Epidermal melanocyte (primary cell): Measurements from ENCODE around the gene EDN1.
"Not testable (repeated sequence)": the region's sequence is repeated elsewhere in the genome, so short reads cannot be mapped to it uniquely, and the experiment has no call there.

Experiments
- DNase-seq: peaks from one replicate; pipeline ENCODE4 v3.0.0; 2011; ENCODE audit warnings: low spot score; ENCODE audit not compliant: insufficient read length

Gene EDN1

GRCh38 chr6:12324099-12324498, 33.9 kb downstream of the EDN1 start:
- peak; percentile 37 for DNase-seq

GRCh38 chr6:12324748-12325147, 34.6 kb downstream of the EDN1 start:
- no peak for DNase-seq

DNA sequence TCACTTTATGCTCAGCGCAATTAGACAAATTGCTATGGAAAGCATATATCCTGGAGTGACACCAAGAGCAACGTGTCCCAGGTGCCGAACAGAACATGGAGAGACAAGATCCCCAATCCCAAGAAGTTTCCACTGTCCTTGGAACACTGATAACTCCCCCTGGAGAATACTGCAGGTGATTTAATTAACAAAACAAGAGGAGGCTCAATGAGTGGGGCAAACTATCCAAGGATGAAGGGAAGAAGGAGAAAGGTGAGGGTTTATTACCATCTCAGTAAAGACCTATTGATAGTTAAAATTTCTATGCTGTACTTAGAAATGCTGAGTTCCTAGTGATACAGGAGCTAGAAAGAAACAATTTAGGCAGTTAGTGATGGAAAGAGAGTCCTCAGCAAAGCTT, 35.7 kb downstream of the EDN1 start:
- DNase-seq = no peak

DNA sequence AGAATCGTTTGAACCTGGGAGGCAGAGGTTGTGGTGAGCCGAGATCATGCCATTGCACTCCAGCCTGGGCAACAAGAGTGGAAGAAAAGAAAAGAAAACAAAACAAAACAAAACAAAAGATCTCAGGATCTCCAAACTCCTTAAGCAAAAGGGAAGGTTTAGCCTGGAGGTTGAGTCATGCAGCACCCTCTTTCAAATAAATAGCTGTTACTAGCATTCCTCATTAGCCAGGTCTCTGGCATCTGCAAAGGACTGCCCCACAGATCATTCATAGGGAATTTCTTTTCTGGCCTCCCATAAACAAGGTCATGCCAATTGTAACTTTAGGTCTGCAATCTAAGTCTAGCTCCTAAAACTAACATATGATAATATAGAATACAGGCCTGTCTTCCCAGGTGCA, 37.2 kb downstream of the EDN1 start:
- no peak for DNase-seq

GRCh38 chr6:12327988-12328387, 37.8 kb downstream of the EDN1 start:
- DNase-seq = no peak

- no peak for DNase-seq
These were observed 38.5 kb downstream of the EDN1 start for GRCh38 chr6:12328701-12329100.

DNA sequence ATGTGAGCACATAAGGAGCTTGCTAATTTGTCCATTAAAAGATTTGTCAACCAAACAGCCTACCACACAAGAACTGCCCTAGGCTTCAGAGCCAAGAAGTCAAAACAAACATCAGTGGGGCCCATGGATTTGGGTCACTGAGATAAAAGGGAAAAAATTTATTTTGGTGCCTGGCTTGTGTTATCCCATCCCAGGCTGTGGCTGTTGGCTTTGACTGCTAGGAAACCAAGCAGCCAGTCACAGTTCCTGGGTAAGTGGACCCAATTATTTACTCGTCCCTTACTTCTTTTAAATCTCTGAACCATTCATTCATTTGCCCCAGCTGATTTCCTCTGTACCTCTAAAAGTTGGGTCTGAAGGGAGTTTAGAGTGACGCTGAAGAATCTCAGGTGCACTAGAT, 41.3 kb downstream of the EDN1 start:
- DNase-seq = no peak

DNA sequence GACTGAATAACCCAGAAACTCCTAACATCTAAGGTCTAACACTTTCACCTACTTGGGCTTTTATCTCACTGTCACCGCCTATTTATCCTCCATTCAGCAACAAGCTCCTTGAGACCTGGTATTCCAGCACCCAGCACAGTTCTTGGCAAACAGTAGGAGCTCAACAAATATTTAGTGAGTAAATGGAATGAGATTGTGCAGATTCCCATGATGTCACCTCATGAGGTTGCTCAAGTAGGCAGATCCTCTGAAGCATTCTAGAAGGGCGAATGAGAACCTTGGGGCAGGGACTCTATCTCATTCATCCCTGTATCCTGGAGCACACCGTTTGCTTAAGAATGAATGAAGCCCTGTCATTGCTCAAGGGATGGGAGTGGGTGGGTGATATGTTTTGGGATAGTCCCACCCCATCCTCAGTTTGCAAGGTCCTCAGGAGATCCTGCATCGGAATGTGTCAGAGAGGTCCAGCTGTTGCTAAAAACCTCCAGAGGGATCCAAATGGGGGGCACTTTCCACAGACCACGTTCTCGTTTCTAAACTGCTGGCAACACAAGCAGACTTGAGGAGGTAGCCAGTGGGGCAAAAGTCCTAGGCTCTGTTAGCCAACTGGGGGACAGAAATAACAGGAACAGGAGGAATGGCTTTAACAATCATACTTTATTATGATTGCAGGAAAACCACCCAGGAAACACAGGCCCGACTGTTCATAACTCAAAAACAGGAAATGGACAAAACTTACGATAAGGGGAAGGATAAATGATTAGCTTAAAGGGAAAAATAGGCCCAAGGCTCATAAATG, 42.0 kb downstream of the EDN1 start:
- DNase-seq = no peak

DNA sequence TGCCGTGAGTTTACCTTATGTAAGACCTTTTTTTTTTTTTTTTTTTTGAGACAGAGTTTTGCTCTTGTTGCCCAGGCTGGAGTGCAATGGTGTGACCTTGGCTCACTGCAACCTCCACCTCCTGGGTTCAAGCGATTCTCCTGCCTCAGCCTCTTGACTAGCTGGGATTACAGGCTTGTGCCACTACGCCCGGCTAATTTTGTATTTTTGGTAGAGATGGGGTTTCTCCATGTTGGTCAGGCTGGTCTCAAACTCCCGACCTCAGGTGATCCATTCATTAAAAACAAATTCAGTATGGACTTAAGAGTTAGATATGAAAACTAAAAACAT, 42.6 kb downstream of the EDN1 start:
- DNase-seq = not testable (repeated sequence)

- no peak for DNase-seq
These were observed 43.0 kb downstream of the EDN1 start for GRCh38 chr6:12333128-12333527.

DNA sequence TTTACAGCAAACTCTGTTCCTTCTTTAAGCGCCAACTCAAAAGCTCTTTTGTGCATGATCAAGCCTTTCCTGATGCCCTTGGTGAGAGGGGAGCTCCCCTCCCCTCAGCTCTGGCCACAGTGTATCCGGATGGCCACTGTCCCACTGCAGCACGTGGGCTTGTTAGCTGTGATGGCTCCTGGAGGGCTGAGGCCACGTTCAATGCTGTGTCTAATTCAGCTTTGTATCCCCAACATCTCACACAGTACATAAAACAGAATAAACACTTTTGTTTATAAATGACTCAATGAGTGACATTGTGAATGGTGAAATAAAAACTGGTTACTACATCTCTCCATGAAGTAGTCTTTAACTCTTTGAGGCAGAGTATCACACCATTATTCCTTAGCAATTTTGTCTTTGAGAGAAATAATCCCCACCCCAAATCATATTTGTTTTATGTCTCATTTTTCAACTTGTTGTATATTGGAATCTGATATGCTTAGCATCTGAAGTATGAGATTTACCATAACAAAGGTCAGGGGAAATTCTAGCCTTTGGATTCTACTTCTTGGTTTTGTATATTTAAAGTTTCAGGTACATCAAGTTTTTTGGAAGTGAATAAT, 44.5 kb downstream of the EDN1 start:
- no peak for DNase-seq

DNA sequence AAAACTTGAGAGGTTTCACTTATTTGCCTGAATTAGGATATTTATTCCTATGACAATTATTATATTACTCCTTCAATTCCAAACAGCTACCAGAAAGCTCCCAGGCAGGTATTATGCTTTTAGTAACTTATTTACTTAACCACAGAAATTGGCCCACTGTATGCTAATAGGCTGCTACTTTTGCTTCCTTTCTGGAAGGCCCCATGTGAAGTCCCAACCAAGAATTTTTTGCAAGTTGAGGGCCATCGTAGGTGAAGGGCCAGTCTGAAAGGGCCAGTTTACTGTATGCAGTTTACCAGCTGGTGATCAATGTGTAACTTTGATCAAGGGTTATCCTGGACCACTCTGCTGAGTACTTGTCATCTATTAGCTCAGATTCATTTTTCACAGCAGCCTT, 45.0 kb downstream of the EDN1 start:
- no peak for DNase-seq

DNA sequence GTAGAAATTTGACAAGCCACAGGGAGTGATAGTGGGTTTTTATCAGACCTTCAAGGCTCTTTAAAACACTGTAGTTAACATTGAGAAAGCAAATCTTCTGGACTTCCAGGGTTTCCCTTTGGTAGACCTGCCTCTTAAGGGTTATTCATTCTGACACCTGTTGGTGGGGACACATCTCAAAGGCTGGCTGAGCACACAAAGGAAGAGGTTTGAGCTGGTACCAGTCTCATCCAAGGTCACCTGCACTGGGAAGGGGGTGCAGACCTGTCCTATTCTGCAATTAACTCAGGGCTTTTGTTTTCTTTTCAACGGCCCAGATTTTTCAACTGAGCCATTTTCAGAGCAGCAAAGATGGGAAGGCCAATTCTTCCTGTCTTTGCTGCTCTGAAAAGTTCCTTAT, 45.6 kb downstream of the EDN1 start:
- no peak for DNase-seq

GRCh38 chr6:12336121-12336971, 46.2 kb downstream of the EDN1 start:
- no peak for DNase-seq

DNA sequence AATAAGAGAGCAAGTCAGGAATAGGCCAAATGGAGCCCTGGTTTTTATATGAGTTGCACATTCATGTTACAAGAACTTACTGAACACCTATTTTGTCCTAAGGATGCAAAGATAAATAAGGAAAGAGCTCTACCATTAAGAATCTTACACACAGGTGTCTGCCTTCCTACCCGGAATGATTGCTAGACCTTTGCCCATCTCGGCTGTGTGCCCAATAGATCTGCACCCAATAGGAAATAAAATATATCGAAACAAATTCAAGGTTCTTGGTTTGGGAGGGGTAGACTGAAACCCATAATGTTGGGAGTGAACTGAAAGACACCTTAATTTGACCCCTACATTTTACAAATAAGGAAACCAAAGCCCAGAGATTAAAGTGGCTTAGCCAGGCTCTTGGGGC, 48.9 kb downstream of the EDN1 start:
- no peak for DNase-seq

DNA sequence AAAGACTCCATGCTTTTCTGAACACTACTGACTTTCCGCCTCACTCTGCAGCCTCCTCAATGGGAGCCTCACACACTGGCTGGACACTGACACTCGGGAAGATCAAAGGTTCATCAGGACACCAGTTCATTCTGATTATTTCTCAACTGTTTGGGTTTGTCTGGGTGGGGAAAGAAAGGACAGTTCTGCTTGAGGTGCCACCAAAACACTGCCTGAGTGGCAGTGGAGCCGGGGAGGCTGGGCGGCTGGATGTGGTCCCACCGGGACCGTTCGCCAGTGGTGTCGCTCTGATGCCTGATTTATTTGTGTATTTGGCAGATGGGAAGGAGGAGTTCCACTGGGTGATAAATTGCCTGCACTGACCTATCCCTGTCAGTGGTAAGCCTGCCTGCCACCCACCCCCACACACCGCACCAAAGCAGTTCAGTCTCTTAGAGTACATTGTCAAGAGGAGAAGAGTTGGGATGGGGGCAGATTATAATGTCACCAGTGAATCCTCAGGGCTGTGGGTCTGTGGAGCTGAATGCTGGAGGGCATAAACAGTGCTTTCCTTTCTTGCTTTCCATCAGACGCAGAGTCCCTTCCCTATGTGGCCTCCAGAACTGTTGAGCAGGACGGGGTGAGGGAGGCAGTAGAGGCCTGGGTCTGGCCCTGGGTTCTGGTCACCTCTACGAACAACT, 49.8 kb downstream of the EDN1 start:
- no peak for DNase-seq

DNA sequence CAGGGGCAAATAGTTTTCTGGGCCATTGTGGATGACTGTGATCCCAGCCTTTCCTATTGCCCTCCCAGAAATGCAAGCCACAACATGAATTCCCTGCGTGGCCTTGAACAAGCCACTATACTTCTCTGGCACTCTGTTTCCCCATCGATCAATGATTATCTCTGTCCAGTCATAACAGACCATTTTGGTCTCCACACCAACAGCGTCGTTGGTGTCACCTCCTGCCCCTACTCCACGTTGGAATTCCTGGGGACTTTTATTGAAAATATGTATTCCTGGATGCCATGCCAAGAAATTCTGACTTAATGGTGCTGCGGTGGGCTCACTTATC, 50.3 kb downstream of the EDN1 start:
- no peak for DNase-seq

DNA sequence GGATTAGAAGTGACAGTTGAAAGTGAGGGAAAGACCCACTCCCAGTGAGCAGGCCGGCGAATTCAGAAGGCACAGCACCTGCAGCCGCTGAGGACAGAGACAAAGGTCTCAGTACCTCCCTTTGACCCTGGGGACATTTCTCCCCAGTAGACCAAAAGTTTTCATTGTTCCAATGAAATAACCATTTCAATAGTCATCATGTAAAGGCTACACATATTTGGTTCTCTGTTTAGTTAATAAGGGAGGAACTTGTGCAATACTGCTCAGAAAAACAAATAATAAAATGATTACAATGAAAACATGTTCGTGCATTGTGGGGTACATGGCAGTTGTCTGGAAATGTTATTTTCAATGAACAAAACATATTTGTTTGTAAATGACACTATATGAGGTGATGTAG, 52.5 kb downstream of the EDN1 start:
- DNase-seq = no peak

DNA sequence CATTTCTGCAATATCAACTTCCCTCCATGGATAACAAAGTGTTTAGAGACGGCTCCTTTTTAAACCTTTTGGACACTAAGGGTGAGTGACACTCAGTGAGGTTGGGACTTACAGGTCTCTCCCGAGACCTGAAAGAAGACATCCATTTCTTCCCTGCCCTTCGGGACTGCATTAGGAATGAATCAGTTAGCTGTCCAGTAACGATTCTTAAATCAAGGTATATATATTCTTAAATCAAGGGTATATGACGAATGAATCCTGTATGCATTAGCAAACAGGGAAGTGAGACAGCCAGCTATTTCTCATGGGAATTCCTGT, 52.9 kb downstream of the EDN1 start:
- DNase-seq = no peak

- no peak for DNase-seq
These were observed 53.4 kb downstream of the EDN1 start for GRCh38 chr6:12343440-12344162.

DNA sequence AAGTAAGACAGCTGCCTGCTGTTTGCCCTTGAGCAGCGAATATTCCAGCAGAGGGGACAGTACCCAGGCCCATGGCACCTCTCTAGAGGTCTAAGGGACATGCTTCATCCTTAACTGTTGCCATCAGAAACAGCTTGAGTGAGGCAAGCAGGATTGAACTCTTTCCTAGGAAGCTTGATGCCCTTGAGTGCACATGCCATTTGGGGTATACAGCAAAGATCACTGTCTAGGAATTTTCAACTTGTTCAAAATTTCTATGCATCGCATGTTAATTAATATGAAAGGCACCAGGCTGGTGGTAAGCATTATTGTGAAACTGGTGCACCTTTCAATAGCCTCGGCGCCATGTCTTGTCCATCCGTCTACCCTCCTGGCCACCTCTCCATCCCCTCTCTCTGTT, 54.1 kb downstream of the EDN1 start:
- DNase-seq = no peak
